Heart right ventricle (tissue), 16 donors: Measurements from ENCODE around the gene MAPKAP1. TPM values are rescaled to one million over a fixed set of nuclear protein-coding genes. Genes with fewer than 3 reads are reported as not detected.

ENCODE experiments used
- ATAC-seq, 8 donors: fragments of 200-7000 bp; cut with Tn5 transposase; one replicate each; pipeline ENCODE4 v1.9.1; 2020; ENCODE audit warnings: mild to moderate bottlenecking in 8 of 8, moderate library complexity in 8 of 8, moderate number of reproducible peaks in 1 of 8
- DNase-seq, 2 donors: peaks; one replicate each; pipeline ENCODE4 v3.0.0-alpha.2; 2020
- H3K27ac ChIP-seq, 10 donors: fragments of 200-600 bp; sonication (generic) in 2 of 10; one replicate each; pipeline versions ENCODE4 v1.5.0 to v1.8.0; 2020 to 2022; ENCODE audit warnings: mild to moderate bottlenecking in 3 of 10
- H3K27me3 ChIP-seq, 7 donors: fragments of 200-600 bp; one replicate each; pipeline ENCODE4 v1.8.0; 2021 to 2022; ENCODE audit warnings: mild to moderate bottlenecking in 2 of 7
- H3K36me3 ChIP-seq, 9 donors: fragments of 200-600 bp; sonication (generic) in 1 of 9; one replicate each; pipeline versions ENCODE4 v1.5.0 to v1.8.0; 2020 to 2022; ENCODE audit warnings: mild to moderate bottlenecking in 2 of 9
- H3K4me1 ChIP-seq, 9 donors: fragments of 200-600 bp; sonication (generic) in 1 of 9; one replicate each; pipeline versions ENCODE4 v1.5.0 to v1.8.0; 2020 to 2022; ENCODE audit warnings: mild to moderate bottlenecking in 4 of 9
- H3K4me3 ChIP-seq, 10 donors: fragments of 200-600 bp; sonication (generic) in 2 of 10; one replicate each; pipeline versions ENCODE4 v1.5.0 to v1.8.0; 2020 to 2022; ENCODE audit warnings: mild to moderate bottlenecking in 7 of 10, moderate library complexity in 2 of 10
- H3K9me3 ChIP-seq, 11 donors: fragments of 200-600 bp in 10 of 11; sonication (generic) in 2 of 11; one replicate each; pipeline versions ENCODE4 v1.5.0 to v1.8.0; 2013 to 2022; ENCODE audit warnings: mild to moderate bottlenecking in 2 of 11, control low read depth in 1 of 11, moderate library complexity in 1 of 11
- CTCF ChIP-seq, 9 donors: fragments of 200-600 bp; sonication (generic) in 2 of 9; IDR thresholded peaks; one replicate each; pipeline versions ENCODE4 v1.5.0 to v1.8.0; 2021 to 2022; ENCODE audit warnings: antibody characterized with exemption in 9 of 9, mild to moderate bottlenecking in 5 of 9, moderate library complexity in 1 of 9
- WGBS, 2 donors: extraction: QIAGEN DNeasy Blood & Tissue Kit; methylation state at CpG; one replicate each; pipeline ENCODE4 v1.1.7; 2013; ENCODE audit warnings: inconsistent platforms in 1 of 2; 5-methylcytosine and 5-hydroxymethylcytosine counted together
- intact Hi-C, 10 donors: fragments of 100-400 bp; cut with DNase I; formaldehyde crosslinking; loops; one replicate each; pipeline versions ENCODE4 v1.11.1 to v1.14.2; 2022
- polyA plus RNA-seq, 2 donors: library from polyadenylated mRNA; stranded (reverse); fragments of 200-250 nt; gene quantifications; one replicate each; pipeline ENCODE4 v1.2.3, GENCODE V29; 2013
- total RNA-seq, 10 donors: library from RNA; stranded (reverse); fragmentation: NEBNext Ultra II Directional in 3 of 10; extraction: Animal tissue kit (Norgen Biotek cat#: 25700) in 3 of 10; gene quantifications; one replicate each; pipeline versions ENCODE4 v1.2.1 to v1.2.4, GENCODE V29; 2021 to 2023
- donor health status: Arrhythmogenic right ventricular cardiomyopathy.
- donor health status: ischemic (EF 13 %, LVEDD 7.1; RV severe dilation, severe dysfunction).
- donor health status: healthy with polysubstance abuse.
- donor health status: DM: no; HTN: yes; CAD: no.
- donor health status: DM: no; HTN: no; CAD: no.
- donor health status: ischemic (EF 25% LVEDD 6.9; RV normal size, moderate dysfunction).
- donor health status: ischemic (EF 25% LVEDD 5.7; RV mildly dilated, moderate dysfunction).
- donor health status: healthy.
- donor health status: DM: yes; HTN: yes; CAD: no.
- donor health status: Ischemic cardiomyopathy.
- donor health status: ischemic (EF 35%, LVEDD 5.7; RV mildly dilated, moderate dysfunction).
- donor health status: nonischemic (EF 11% LVEDD 7.7; RV severe dilation, severe dysfunction).
- donor health status: DM: yes; HTN: yes; CAD: no.
- donor health status: PGD.
- donor health status: ischemic (EF 29% LVEDD 5.4; RV normal size, mild dysfunction).
- donor health status: nonischemic (EF 23%, LVEDD 6.1; RV moderate dilation, normal function).

MAPKAP1 gene
- total and polyA plus RNA-seq, 12 donors: 102 to 143 (median 116) TPM

- ATAC-seq: no peak
- no peak for TF ChIP-seq CTCF (IDR thresholded peaks at IDR 0.05)
- intact Hi-C loops: loop anchor here in 8 of 10 donors (5.0 to 10.0 kb wide), 8 partner anchors 69 to 229 kb away; no protein-coding TSS in a partner anchor
- no peak overlapping the region for H3K4me3 ChIP-seq
- H3K9me3 ChIP-seq: no peaks in the 10 kb centered on the region
- WGBS, 2 donors: 71 to 73% methylated on average over 5 of the region's 5 CpGs
- H3K27me3 ChIP-seq: no peaks in the 10 kb centered on the region
- H3K36me3 ChIP-seq: no peaks in the 10 kb centered on the region
- DNase-seq: no peak
- no peak overlapping the region for H3K27ac ChIP-seq
- H3K4me1 ChIP-seq: peaks cover 0 to 89% (median 44%) of the 10 kb centered on the region in 9 donors
Observed at GRCh38 chr9:125634040-125634717, 72.8 kb downstream of the MAPKAP1 start.

GRCh38 chr9:125633116-125633745, 73.8 kb downstream of the MAPKAP1 start:
- DNase-seq: no peak
- peaks cover 0 to 90% (median 37%) of the 10 kb centered on the region in 9 donors for H3K4me1 ChIP-seq
- intact Hi-C loops: loop anchor here in 9 of 10 donors (2.0 to 10.0 kb wide), 9 partner anchors 68 to 228 kb away; no protein-coding TSS in a partner anchor
- no peaks in the 10 kb centered on the region for H3K27me3 ChIP-seq
- peak overlapping the region in 2 of 10 donors; percentile 2 to 80 for H3K27ac ChIP-seq
- ATAC-seq: peak in 2 of 8 donors; percentile 7 to 54
- H3K36me3 ChIP-seq: no peaks in the 10 kb centered on the region
- 74 to 83% methylated on average over 2 of the region's 2 CpGs for WGBS, 2 donors
- no peak for TF ChIP-seq CTCF (IDR thresholded peaks at IDR 0.05)
- H3K4me3 ChIP-seq: no peak overlapping the region
- no peaks in the 10 kb centered on the region for H3K9me3 ChIP-seq

GRCh38 chr9:125632321-125633115, 74.5 kb downstream of the MAPKAP1 start:
- Histone ChIP-seq H3K27ac (peak overlapping the region in 2 of 10 donors; percentile 2 to 80), H3K4me1 (peaks cover 0 to 88% (median 31%) of the 10 kb centered on the region in 9 donors), H3K27me3 (no peaks in the 10 kb centered on the region), H3K9me3 (no peaks in the 10 kb centered on the region), H3K4me3 (no peak overlapping the region), H3K36me3 (no peaks in the 10 kb centered on the region)
- DNase-seq: no peak
- peak in 3 of 8 donors; percentile 13 to 38 (median 24) for ATAC-seq
- WGBS, 2 donors: 79 to 82% methylated on average over 4 of the region's 4 CpGs
- no peak for TF ChIP-seq CTCF (IDR thresholded peaks at IDR 0.05)
- intact Hi-C loops: loop anchor here in 9 of 10 donors (2.0 to 10.0 kb wide), 9 partner anchors 68 to 228 kb away; no protein-coding TSS in a partner anchor
